Adrenal gland (tissue), 12 donors: ENCODE data around the gene RGCC. TPM values are rescaled to one million over a fixed set of nuclear protein-coding genes. Genes with fewer than 3 reads are reported as not detected.

Experiments used
- DNase-seq, 7 donors: peaks; one replicate each; pipeline ENCODE4 v3.0.0-alpha.2; 2019 to 2020
- H3K27ac ChIP-seq, 5 donors: fragments of 200-600 bp; sonication (generic) in 4 of 5; 1 replicate in 3 of 5; 2 replicates in 2 of 5; pipeline versions ENCODE4 v1.5.1 to v1.8.0; 2016 to 2020; ENCODE audit warnings: mild to moderate bottlenecking in 1 of 5
- H3K27me3 ChIP-seq: fragments of 200-600 bp; 2 replicates; pipeline ENCODE4 v1.8.0; 2021
- H3K36me3 ChIP-seq, 2 donors: fragments of 200-600 bp; replicated peaks in 1 of 2; 1 replicate in 1 of 2; 2 replicates in 1 of 2; pipeline versions ENCODE4 v1.5.1 to v1.8.0; 2018 to 2022
- H3K4me1 ChIP-seq, 2 donors: fragments of 200-600 bp; replicated peaks in 1 of 2; 1 replicate in 1 of 2; 2 replicates in 1 of 2; pipeline versions ENCODE4 v1.5.1 to v1.8.0; 2018 to 2021
- H3K4me3 ChIP-seq, 4 donors: fragments of 200-600 bp; sonication (generic) in 3 of 4; one replicate each; pipeline ENCODE4 v1.5.1; 2016 to 2018
- H3K9me3 ChIP-seq, 3 donors: fragments of 200-600 bp; sonication (generic) in 1 of 3; replicated peaks in 1 of 3; 1 replicate in 2 of 3; 2 replicates in 1 of 3; pipeline versions ENCODE4 v1.5.1 to v1.8.0; 2016 to 2021
- CTCF ChIP-seq, 6 experiments: fragments of 450-650 bp in 4 of 6; fragments of 200-600 bp in 2 of 6; sonication (generic) in 1 of 6; IDR thresholded peaks; 1 replicate in 5 of 6; 2 replicates in 1 of 6; pipeline versions ENCODE4 v1.5.1 to v1.8.0; 2016 to 2021; ENCODE audit warnings: antibody characterized with exemption in 6 of 6, mild to moderate bottlenecking in 2 of 6, moderate library complexity in 1 of 6
- POLR2A ChIP-seq, 2 donors: fragments of 450-650 bp; IDR thresholded peaks; one replicate each; pipeline ENCODE4 v1.6.1; 2017; ENCODE audit warnings: antibody characterized with exemption in 2 of 2, mild to moderate bottlenecking in 2 of 2, moderate library complexity in 1 of 2
- WGBS, 4 donors: extraction: QIAGEN DNeasy Blood & Tissue Kit in 2 of 4; methylation state at CpG; one replicate each; pipeline versions ENCODE4 v1.1.5 to v1.1.7; 2013 to 2017; 5-methylcytosine and 5-hydroxymethylcytosine counted together
- intact Hi-C, 2 donors: fragments of 100-400 bp; cut with DNase I; formaldehyde crosslinking; loops; one replicate each; pipeline versions ENCODE4 v1.14.1 to v1.15.0; 2022 to 2023
- polyA plus RNA-seq, 3 donors: library from polyadenylated mRNA; stranded (reverse); fragments of 200-250 nt in 2 of 3; fragments of 350-450 nt in 1 of 3; fragmentation: Illumina TruSeq in 1 of 3; extraction: RNeasy Lipid Tissue Mini Kit (QIAGEN cat#74804) in 1 of 3; gene quantifications; one replicate each; pipeline ENCODE4 v1.2.3, GENCODE V29; 2013 to 2014
- total RNA-seq, 9 donors: library from RNA; depleted of rRNA in 4 of 9; stranded (reverse); fragments of >200 nt in 4 of 9; fragments of 120-200 nt in 1 of 9; fragmentation: NEBNext Ultra II Directional in 1 of 9; extraction: Animal tissue kit (Norgen Biotek cat#: 25700) in 1 of 9; gene quantifications; one replicate each; pipeline versions ENCODE4 v1.1.0 to v1.2.4, GENCODE V29; 2013 to 2023
- donor health status: healthy with polysubstance abuse.
- donor health status: Bipolar disorder and iron deficiency.
- donor health status: DM: yes; HTN: yes; CAD: no.
- donor health status: DM: no; HTN: no; CAD: no.
- donor health status: DM: no; HTN: no; CAD: no.
- donor health status: DM: yes; HTN: yes; CAD: no.

RGCC gene
- total and polyA plus RNA-seq, 12 donors, result 6.2 to 151 (median 28.8) TPM

- DNase-seq, result no peak
- 93 to 100% (median 97%) methylated on average over 1 of the region's 1 CpG for WGBS, 4 donors
- H3K36me3 ChIP-seq, result no peaks in the 10 kb centered on the region
- H3K27me3 ChIP-seq, result no peaks in the 10 kb centered on the region
- H3K27ac ChIP-seq, result no peak overlapping the region
- no peak for TF ChIP-seq CTCF (IDR thresholded peaks at IDR 0.05)
- no peak for TF ChIP-seq POLR2A (IDR thresholded peaks at IDR 0.05)
- no peak overlapping the region for H3K4me3 ChIP-seq
- intact Hi-C loops, result no loop called here
- no peaks in the 10 kb centered on the region for H3K4me1 ChIP-seq
- H3K9me3 ChIP-seq, result no peaks in the 10 kb centered on the region
Measured at GRCh38 chr13:41506312-41506711, 49.0 kb downstream of the RGCC start.

- Histone ChIP-seq H3K4me3 (no peak overlapping the region), H3K4me1 (no peaks in the 10 kb centered on the region), H3K27me3 (no peaks in the 10 kb centered on the region), H3K36me3 (no peaks in the 10 kb centered on the region), H3K27ac (no peak overlapping the region), H3K9me3 (no peaks in the 10 kb centered on the region)
- TF ChIP-seq POLR2A (IDR thresholded peaks at IDR 0.05) (no peak), CTCF (IDR thresholded peaks at IDR 0.05) (no peak)
- no peak for DNase-seq
- intact Hi-C loops, result loop anchor here in 1 of 2 donors (5.0 kb wide), 1 partner anchor 133 kb away; no protein-coding TSS in a partner anchor
- WGBS, 4 donors, result 52 to 65% (median 61%) methylated on average over 3 of the region's 3 CpGs
Measured at GRCh38 chr13:41509971-41510370, 52.6 kb downstream of the RGCC start.

GRCh38 chr13:41511827-41512226 lies 54.5 kb downstream of the RGCC start:
- WGBS, 4 donors, result 84 to 86% (median 85%) methylated on average over 1 of the region's 1 CpG
- Histone ChIP-seq H3K4me1 (no peaks in the 10 kb centered on the region), H3K9me3 (no peaks in the 10 kb centered on the region), H3K4me3 (no peak overlapping the region), H3K27ac (no peak overlapping the region), H3K36me3 (no peaks in the 10 kb centered on the region), H3K27me3 (no peaks in the 10 kb centered on the region)
- TF ChIP-seq POLR2A (IDR thresholded peaks at IDR 0.05) (no peak), CTCF (IDR thresholded peaks at IDR 0.05) (no peak)
- DNase-seq, result no peak
- intact Hi-C loops, result loop anchor here in 1 of 2 donors (5.0 kb wide), 1 partner anchor 135 kb away; no protein-coding TSS in a partner anchor

GRCh38 chr13:41512441-41512840 lies 55.1 kb downstream of the RGCC start:
- no peak for DNase-seq
- Histone ChIP-seq H3K27ac (no peak overlapping the region), H3K4me1 (no peaks in the 10 kb centered on the region), H3K4me3 (no peak overlapping the region), H3K9me3 (no peaks in the 10 kb centered on the region), H3K27me3 (no peaks in the 10 kb centered on the region), H3K36me3 (no peaks in the 10 kb centered on the region)
- TF ChIP-seq CTCF (IDR thresholded peaks at IDR 0.05), result no peak
- TF ChIP-seq POLR2A (IDR thresholded peaks at IDR 0.05), result no peak
- WGBS, 4 donors, result 87 to 90% (median 89%) methylated on average over 9 of the region's 9 CpGs
- intact Hi-C loops, result loop anchor here in 1 of 2 donors (5.0 kb wide), 1 partner anchor 135 kb away; no protein-coding TSS in a partner anchor
